GM19324 (cell line): ENCODE measurements around the gene KLK1.
A peak's percentile ranks its signal among the peaks of the same experiment; 100 is the strongest.
"Not testable (repeated sequence)": the region's sequence is repeated elsewhere in the genome, so short reads cannot be mapped to it uniquely, and the experiment has no call there.

ENCODE experiments used
- ATAC-seq: cut with Tn5 transposase; IDR thresholded peaks from one replicate; pipeline ENCODE4 v1.9.1; 2021; ENCODE audit warnings: mild to moderate bottlenecking, moderate library complexity; ENCODE audit not compliant: unreplicated experiment, low FRiP score

KLK1 gene

GRCh38 chr19:50817941-50818858 lies 5.4 kb downstream of the KLK1 start:
- peak; percentile 64 for ATAC-seq

GRCh38 chr19:50815439-50815838 lies 8.1 kb downstream of the KLK1 start:
- no peak for ATAC-seq

- ATAC-seq, result no peak
These were observed 8.7 kb downstream of the KLK1 start for GRCh38 chr19:50814883-50815282.

GRCh38 chr19:50812474-50812873 lies 11.1 kb downstream of the KLK1 start:
- no peak for ATAC-seq

GRCh38 chr19:50811622-50812238 lies 11.9 kb downstream of the KLK1 start:
- ATAC-seq, result not testable (repeated sequence)

GRCh38 chr19:50808856-50809255 lies 14.7 kb downstream of the KLK1 start:
- ATAC-seq, result no peak

GRCh38 chr19:50804420-50805272 lies 18.9 kb downstream of the KLK1 start:
- ATAC-seq, result peak; percentile 95

GRCh38 chr19:50803633-50804419 lies 19.8 kb downstream of the KLK1 start:
- ATAC-seq, result no peak

- ATAC-seq, result no peak
These were observed 22.5 kb downstream of the KLK1 start for GRCh38 chr19:50801107-50801506.

- no peak for ATAC-seq
These were observed 24.1 kb downstream of the KLK1 start for GRCh38 chr19:50799547-50799851.

GRCh38 chr19:50798659-50799546 lies 24.7 kb downstream of the KLK1 start:
- ATAC-seq, result no peak

GRCh38 chr19:50797781-50798658 lies 25.6 kb downstream of the KLK1 start:
- no peak for ATAC-seq

- ATAC-seq, result no peak
These were observed 26.2 kb downstream of the KLK1 start for GRCh38 chr19:50797429-50797780.

- no peak for ATAC-seq
These were observed 26.8 kb downstream of the KLK1 start for GRCh38 chr19:50796634-50797428.

- no peak for ATAC-seq
These were observed 27.4 kb downstream of the KLK1 start for GRCh38 chr19:50796128-50796633.

GRCh38 chr19:50795664-50796073 lies 27.9 kb downstream of the KLK1 start:
- ATAC-seq, result no peak

GRCh38 chr19:50794876-50795663 lies 28.5 kb downstream of the KLK1 start:
- ATAC-seq, result no peak
